Esophagus squamous epithelium (tissue), 5 donors: ENCODE results near the gene ANKK1. TPM values are rescaled to one million over a fixed set of nuclear protein-coding genes. Genes with fewer than 3 reads are reported as not detected.

Experiments used
- DNase-seq: peaks from one replicate; lab custom pipeline; 2025; lab: John Stamatoyannopoulos, UW
- H3K27ac ChIP-seq, 4 donors: fragments of 200-600 bp; sonication (generic); one replicate each; pipeline ENCODE4 v1.5.1; 2016 to 2019; ENCODE audit warnings: mild to moderate bottlenecking in 1 of 4
- H3K27me3 ChIP-seq, 4 donors: fragments of 200-600 bp; sonication (generic); 1 replicate in 3 of 4; 2 replicates in 1 of 4; pipeline versions ENCODE4 v1.5.1 to v1.6.0; 2017 to 2021; ENCODE audit warnings: antibody characterized with exemption in 1 of 4
- H3K36me3 ChIP-seq, 3 donors: fragments of 200-600 bp; sonication (generic); one replicate each; pipeline ENCODE4 v1.5.1; 2016 to 2019
- H3K4me1 ChIP-seq, 3 donors: fragments of 200-600 bp; sonication (generic); one replicate each; pipeline ENCODE4 v1.5.1; 2017 to 2019
- H3K4me3 ChIP-seq, 4 donors: fragments of 200-600 bp; sonication (generic); 1 replicate in 3 of 4; 2 replicates in 1 of 4; pipeline ENCODE4 v1.5.1; 2016 to 2019; ENCODE audit warnings: mild to moderate bottlenecking in 2 of 4, moderate library complexity in 1 of 4
- H3K9me3 ChIP-seq, 3 donors: fragments of 200-600 bp; sonication (generic); one replicate each; pipeline ENCODE4 v1.5.1; 2016 to 2019
- POLR2A ChIP-seq, 4 donors: fragments of 450-650 bp; IDR thresholded peaks; one replicate each; pipeline ENCODE4 v1.6.1; 2017; ENCODE audit warnings: antibody characterized with exemption in 4 of 4, mild to moderate bottlenecking in 4 of 4, moderate library complexity in 3 of 4
- WGBS, 2 donors: methylation state at CpG; one replicate each; pipeline ENCODE4 v1.1.5; 2018; 5-methylcytosine and 5-hydroxymethylcytosine counted together
- intact Hi-C: fragments of 100-400 bp; cut with DNase I; formaldehyde crosslinking; loops from one replicate; pipeline ENCODE4 v1.15.0; 2022
- small RNA-seq, 4 donors: library from RNA; depleted of rRNA; stranded (forward); fragments of <200 nt; gene quantifications; one replicate each; pipeline ENCODE3, GENCODE V24; 2016
- total RNA-seq, 4 donors: library from RNA; depleted of rRNA; stranded (reverse); fragments of >200 nt; gene quantifications; one replicate each; pipeline ENCODE4 v1.1.0, GENCODE V29; 2016
- TF ChIP-seq, protein P1 (sequence below), 6 experiments: fragments of 450-650 bp in 4 of 6; fragments of 200-600 bp in 2 of 6; sonication (generic) in 2 of 6; IDR thresholded peaks; one replicate each; pipeline ENCODE4 v1.5.1; 2016 to 2019; ENCODE audit warnings: antibody characterized with exemption in 6 of 6, mild to moderate bottlenecking in 4 of 6, moderate library complexity in 4 of 6
- donor health status: DM: yes; HTN: yes; CAD: no.

ANKK1 gene
- total RNA-seq, 4 donors from 2014 or later: 0.21 to 2.7 (median 1.0) TPM

DNA sequence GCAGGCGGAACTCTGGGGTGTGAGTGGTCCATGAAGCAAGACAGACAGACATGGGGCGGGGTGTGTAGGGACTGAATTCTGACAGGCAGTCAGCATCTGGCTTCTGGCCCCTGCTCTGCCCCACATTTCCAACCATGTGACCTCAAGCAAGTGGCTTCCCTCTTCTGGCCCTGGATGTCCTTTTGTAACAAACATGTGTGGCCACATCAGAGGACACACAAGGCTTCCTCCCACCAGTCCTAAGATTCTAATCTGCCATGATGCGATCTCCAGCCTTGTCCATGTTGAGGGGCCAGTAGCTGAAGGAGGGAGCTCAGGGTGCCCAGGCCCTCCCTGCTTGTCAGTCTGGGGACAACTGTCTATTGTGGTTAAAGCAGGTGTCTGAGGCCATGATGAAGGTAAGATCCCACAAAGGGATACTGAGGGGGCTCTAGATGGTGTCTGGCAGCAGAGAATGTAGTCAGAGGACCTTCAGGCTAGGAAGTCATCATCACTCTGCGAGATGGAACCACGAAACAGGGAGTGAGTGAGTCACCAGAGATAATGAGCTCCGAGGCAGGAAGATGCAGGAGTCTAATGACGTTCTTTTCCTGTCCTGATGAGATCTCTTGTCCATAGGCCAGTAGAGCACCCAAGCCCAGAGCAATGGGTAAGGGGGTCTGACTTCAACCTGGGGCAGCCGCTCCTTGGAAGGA is 60.2 kb downstream of the ANKK1 start:
- H3K9me3 ChIP-seq: no peaks in the 10 kb centered on the region

DNA sequence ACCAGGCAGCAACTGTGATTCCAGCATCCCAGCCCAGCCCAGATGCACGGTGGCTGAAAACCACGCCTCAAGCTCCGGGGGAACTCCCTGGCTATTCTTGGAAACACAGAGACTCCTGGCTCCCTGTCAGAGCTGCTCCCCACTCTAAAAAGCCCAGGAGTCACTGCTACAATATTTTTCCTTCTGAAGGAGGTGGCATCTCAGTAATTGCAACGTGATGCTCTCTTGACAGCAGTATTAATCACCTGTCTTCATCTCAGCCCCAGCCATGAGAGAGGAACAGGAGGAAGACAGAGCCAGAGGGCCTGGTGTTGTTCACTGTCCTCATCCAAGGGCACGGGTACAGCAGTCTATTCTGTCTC is 60.7 kb downstream of the ANKK1 start:
- Histone ChIP-seq H3K27me3 (peaks cover 0 to 51% (median 0%) of the 10 kb centered on the region in 4 donors), H3K36me3 (no peaks in the 10 kb centered on the region), H3K27ac (no peak overlapping the region), H3K4me3 (no peak overlapping the region), H3K9me3 (no peaks in the 10 kb centered on the region), H3K4me1 (peaks cover 0 to 21% (median 3%) of the 10 kb centered on the region in 3 donors)
- DNase-seq: no peak
- intact Hi-C loops: no loop called here
- TF ChIP-seq POLR2A (IDR thresholded peaks at IDR 0.05): no peak
- TF ChIP-seq, protein P1, sequence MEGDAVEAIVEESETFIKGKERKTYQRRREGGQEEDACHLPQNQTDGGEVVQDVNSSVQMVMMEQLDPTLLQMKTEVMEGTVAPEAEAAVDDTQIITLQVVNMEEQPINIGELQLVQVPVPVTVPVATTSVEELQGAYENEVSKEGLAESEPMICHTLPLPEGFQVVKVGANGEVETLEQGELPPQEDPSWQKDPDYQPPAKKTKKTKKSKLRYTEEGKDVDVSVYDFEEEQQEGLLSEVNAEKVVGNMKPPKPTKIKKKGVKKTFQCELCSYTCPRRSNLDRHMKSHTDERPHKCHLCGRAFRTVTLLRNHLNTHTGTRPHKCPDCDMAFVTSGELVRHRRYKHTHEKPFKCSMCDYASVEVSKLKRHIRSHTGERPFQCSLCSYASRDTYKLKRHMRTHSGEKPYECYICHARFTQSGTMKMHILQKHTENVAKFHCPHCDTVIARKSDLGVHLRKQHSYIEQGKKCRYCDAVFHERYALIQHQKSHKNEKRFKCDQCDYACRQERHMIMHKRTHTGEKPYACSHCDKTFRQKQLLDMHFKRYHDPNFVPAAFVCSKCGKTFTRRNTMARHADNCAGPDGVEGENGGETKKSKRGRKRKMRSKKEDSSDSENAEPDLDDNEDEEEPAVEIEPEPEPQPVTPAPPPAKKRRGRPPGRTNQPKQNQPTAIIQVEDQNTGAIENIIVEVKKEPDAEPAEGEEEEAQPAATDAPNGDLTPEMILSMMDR (IDR thresholded peaks at IDR 0.05): no peak
- 0 to 30% methylated on average over 2 of the region's 5 CpGs for WGBS, 2 donors

More for the DNA sequence above, 60.2 kb downstream of the ANKK1 start:
- TF ChIP-seq POLR2A (IDR thresholded peaks at IDR 0.05): no peak
- TF ChIP-seq, protein P1 (IDR thresholded peaks at IDR 0.05): no peak
- DNase-seq: no peak
- 43 to 49% methylated on average over 6 to 7 of the region's 8 CpGs for WGBS, 2 donors
- intact Hi-C loops: no loop called here
- H3K27ac ChIP-seq: no peak overlapping the region
- H3K36me3 ChIP-seq: no peaks in the 10 kb centered on the region
- peaks cover 0 to 57% (median 0%) of the 10 kb centered on the region in 4 donors for H3K27me3 ChIP-seq
- no peak overlapping the region for H3K4me3 ChIP-seq
- peaks cover 0 to 21% (median 3%) of the 10 kb centered on the region in 3 donors for H3K4me1 ChIP-seq

- Histone ChIP-seq H3K27me3 (peaks cover 0 to 48% (median 0%) of the 10 kb centered on the region in 4 donors), H3K4me1 (peaks cover 0 to 21% (median 3%) of the 10 kb centered on the region in 3 donors), H3K4me3 (no peak overlapping the region), H3K36me3 (no peaks in the 10 kb centered on the region), H3K9me3 (no peaks in the 10 kb centered on the region), H3K27ac (no peak overlapping the region)
- intact Hi-C loops: no loop called here
- TF ChIP-seq, protein P1 (IDR thresholded peaks at IDR 0.05): no peak
- no peak for TF ChIP-seq POLR2A (IDR thresholded peaks at IDR 0.05)
- no peak for DNase-seq
- 83 to 85% methylated on average over 6 of the region's 6 CpGs for WGBS, 2 donors
Measured at GRCh38 chr11:113449743-113450142, 62.2 kb downstream of the ANKK1 start.

Small RNA genes lying within 50 kb of the gene (small RNA-seq; reads per million reads assigned to genes)
- 0 reads per million in 4 donors for gene MIR4301

Other genes starting within 250 kb of the ANKK1 start
- gene TTC12, start 73.2 kb upstream of the ANKK1 start, total RNA-seq: 10 to 100 TPM in 2 of 4 donors, 1 to 10 TPM in 2; 2.2 to 14.7 (median 10.8) TPM
- under 1 TPM in 1 of 4 donors, not detected in 3; 0.38 TPM for gene DRD2, start 87.6 kb downstream of the ANKK1 start, total RNA-seq